Prostate gland (tissue), 2 donors: ENCODE results near the gene GSS.

ENCODE experiments used
- CTCF ChIP-seq, 4 experiments: fragments of 200-600 bp in 2 of 4; fragments of 450-650 bp in 2 of 4; sonication (generic) in 2 of 4; IDR thresholded peaks; 1 replicate in 3 of 4; 2 replicates in 1 of 4; pipeline ENCODE4 v1.5.1; 2016 to 2019; ENCODE audit warnings: antibody characterized with exemption in 4 of 4, mild to moderate bottlenecking in 2 of 4, moderate library complexity in 2 of 4
- POLR2AphosphoS5 ChIP-seq: sonication (generic); formaldehyde crosslinking; IDR thresholded peaks from one replicate; pipeline ENCODE4 v1.6.1; 2017; ENCODE audit warnings: antibody characterized with exemption

GRCh38 chr20:35000922-35001595 is 45.5 kb upstream of the GSS start:
- TF ChIP-seq CTCF (IDR thresholded peaks at IDR 0.05) = no peak
- no peak for TF ChIP-seq POLR2AphosphoS5
